K562 (cell line): ENCODE measurements around the gene GFI1B. TPM values are rescaled to one million over a fixed set of nuclear protein-coding genes. Genes with fewer than 3 reads are reported as not detected.

Experiments
- BACH1 ChIP-seq: fragments of 200-800 bp; sonication (Bioruptor generic); IDR thresholded peaks from 2 replicates; pipeline ENCODE4 v1.6.1; 2016; ENCODE audit warnings: missing genetic modification characterization, missing compliant biosample characterization
- CUX1 ChIP-seq: fragments of 200-800 bp; sonication (Bioruptor generic); IDR thresholded peaks from 2 replicates; pipeline ENCODE4 v1.6.1; 2016; ENCODE audit warnings: missing genetic modification characterization, missing compliant biosample characterization
- EWSR1 ChIP-seq: fragments of 450-650 bp; IDR thresholded peaks from 2 replicates; pipeline ENCODE4 v1.6.1; 2018; ENCODE audit warnings: borderline replicate concordance, mild to moderate bottlenecking, low read depth, moderate library complexity; ENCODE audit not compliant: partially characterized antibody
- HDGF ChIP-seq: fragments of 450-650 bp; IDR thresholded peaks from 2 replicates; pipeline ENCODE4 v1.6.1; 2016
- MCM2 ChIP-seq: fragments of 450-650 bp; IDR thresholded peaks from 2 replicates; pipeline ENCODE4 v1.6.1; 2017; ENCODE audit warnings: low read depth, mild to moderate bottlenecking
- MLX ChIP-seq, 2 experiments: fragments of 450-650 bp in 1 of 2; sonication (generic) in 1 of 2; formaldehyde crosslinking; conservative IDR thresholded peaks; 2 replicates each; pipeline versions ENCODE4 v1.4.0 to v1.8.1; 2020 to 2022; ENCODE audit warnings: mild to moderate bottlenecking in 1 of 2, missing genetic modification reagents in 1 of 2
- MYBL2 ChIP-seq, 2 experiments: fragments of 450-650 bp in 1 of 2; sonication (generic) in 1 of 2; formaldehyde crosslinking in 1 of 2; IDR thresholded peaks; 2 replicates each; pipeline versions ENCODE4 v1.6.1 to v1.8.1; 2017 to 2022; ENCODE audit warnings: borderline replicate concordance in 1 of 2, inconsistent platforms in 1 of 2, low read depth in 1 of 2, mild to moderate bottlenecking in 1 of 2, missing genetic modification reagents in 1 of 2, moderate library complexity in 1 of 2
- NUFIP1 ChIP-seq: fragments of 450-650 bp; IDR thresholded peaks from 2 replicates; pipeline ENCODE4 v1.6.1; 2018; ENCODE audit not compliant: partially characterized antibody
- POLR2AphosphoS5 ChIP-seq: IDR thresholded peaks from 2 replicates; pipeline ENCODE4 v1.6.1; 2011; ENCODE audit warnings: mild to moderate bottlenecking, low read depth, low read length, moderate library complexity; ENCODE audit not compliant: control insufficient read depth, insufficient read depth
- PREB ChIP-seq: sonication (generic); formaldehyde crosslinking; IDR thresholded peaks from 2 replicates; pipeline ENCODE4 v1.8.1; 2023; ENCODE audit warnings: mild to moderate bottlenecking, missing genetic modification reagents
- SIX5 ChIP-seq, 2 experiments: IDR thresholded peaks; 2 replicates each; pipeline ENCODE4 v1.6.1; 2011; ENCODE audit warnings: low read length in 2 of 2, borderline replicate concordance in 1 of 2, low read depth in 1 of 2, mild to moderate bottlenecking in 1 of 2, moderate library complexity in 1 of 2; ENCODE audit not compliant: insufficient read depth in 1 of 2
- SNIP1 ChIP-seq: fragments of 450-650 bp; IDR thresholded peaks from 2 replicates; pipeline ENCODE4 v1.7.1; 2017; ENCODE audit warnings: low read depth, mild to moderate bottlenecking
- TAF1 ChIP-seq: IDR thresholded peaks from 2 replicates; pipeline ENCODE4 v1.6.1; 2011; ENCODE audit warnings: mild to moderate bottlenecking, low read length, moderate library complexity; ENCODE audit not compliant: insufficient read depth, control insufficient read depth, severe bottlenecking; ENCODE audit errors: extremely low read depth
- TOE1 ChIP-seq, 2 experiments: fragments of 450-650 bp in 1 of 2; sonication (generic) in 1 of 2; formaldehyde crosslinking in 1 of 2; IDR thresholded peaks; 2 replicates each; pipeline versions ENCODE4 v1.7.1 to v1.8.0; 2016 to 2022; ENCODE audit warnings: borderline replicate concordance in 2 of 2, mild to moderate bottlenecking in 2 of 2, antibody characterized with exemption in 1 of 2, inconsistent platforms in 1 of 2, low read depth in 1 of 2, missing genetic modification reagents in 1 of 2, moderate library complexity in 1 of 2
- ZNF165 ChIP-seq: fragments of 250-450 bp; sonication (Bioruptor Pico); IDR thresholded peaks from 2 replicates; pipeline ENCODE4 v1.4.0; 2020; ENCODE audit warnings: borderline replicate concordance
- ZNF184 ChIP-seq: sonication (generic); formaldehyde crosslinking; IDR thresholded peaks from 2 replicates; pipeline ENCODE4 v1.5.0; 2020; ENCODE audit warnings: missing genetic modification reagents
- ZNF347 ChIP-seq: fragments of 450-650 bp; formaldehyde crosslinking; IDR thresholded peaks from 2 replicates; pipeline ENCODE4 v1.4.0; 2020; ENCODE audit warnings: low read depth, mild to moderate bottlenecking, moderate library complexity
- ZNF830 ChIP-seq: fragments of 250-450 bp; sonication (Bioruptor Pico); IDR thresholded peaks from 2 replicates; pipeline ENCODE4 v1.5.0; 2021; ENCODE audit warnings: mild to moderate bottlenecking
- polyA plus RNA-seq, 8 experiments: library from polyadenylated mRNA; depleted of rRNA in 4 of 8; stranded (reverse) in 5 of 8; unstranded in 3 of 8; fragments of >200 nt; fragmentation: Nextera tagmentation in 2 of 8; fragmentation: Illumina TruSeq in 1 of 8; extraction: Ambion mirVana in 2 of 8; extraction: Trizol in 1 of 8; gene quantifications; 2 replicates each; pipeline versions ENCODE4 v1.2.1 to v1.2.3, GENCODE V29; 2011 to 2014; ENCODE audit warnings: inconsistent platforms in 1 of 8, missing spikeins in 1 of 8
- total RNA-seq, 7 experiments: library from RNA; depleted of rRNA in 6 of 7; stranded (reverse); fragments of >200 nt in 6 of 7; fragmentation: Illumina TruSeq in 2 of 7; extraction: Trizol in 2 of 7; gene quantifications; 2 replicates each; pipeline versions ENCODE4 v1.2.1 to v1.2.3, GENCODE V29; 2011 to 2021; ENCODE audit warnings: low replicate concordance in 1 of 7

The GFI1B gene
- total and polyA plus RNA-seq, 9 of the 15 experiments (the other 6 are each of a cell fraction or from before 2014, with no cell fraction given), result 8.0 to 75.7 (median 34.5) TPM

- TF ChIP-seq CUX1 (CRISPR knock-in tag), result no peak
- TF ChIP-seq MLX (CRISPR knock-in tag; conservative IDR thresholded peaks at IDR 0.05), result no peak
- TF ChIP-seq SIX5 (IDR thresholded peaks at IDR 0.05; ENCODE audit: borderline replicate concordance in 1 of 2, insufficient read depth in 1 of 2, low read depth in 1 of 2, low read length in 2 of 2), result 0 out of 4 replicates have a peak, but pooled peaks of 1 of the 2 experiments have one; percentile 17
- no peak for TF ChIP-seq SNIP1
- TF ChIP-seq EWSR1, result no peak
- peak; percentile 99 for TF ChIP-seq TOE1 (IDR thresholded peaks at IDR 0.05; ENCODE audit: borderline replicate concordance)
- no peak for TF ChIP-seq TOE1 (CRISPR knock-in tag; IDR thresholded peaks at IDR 0.05; ENCODE audit: borderline replicate concordance, low read depth)
- TF ChIP-seq BACH1 (tag), result no peak
- TF ChIP-seq NUFIP1, result peak; percentile 53
- TF ChIP-seq TAF1, result peak; percentile 99
- no peak for TF ChIP-seq ZNF184 (CRISPR knock-in tag)
- no peak for TF ChIP-seq HDGF
- TF ChIP-seq PREB (CRISPR knock-in tag), result no peak
- no peak for TF ChIP-seq ZNF165 (CRISPR knock-in tag)
- TF ChIP-seq ZNF830 (CRISPR knock-in tag), result no peak
- no peak for TF ChIP-seq MYBL2 (IDR thresholded peaks at IDR 0.05; ENCODE audit: low read depth)
- TF ChIP-seq MYBL2 (CRISPR knock-in tag; IDR thresholded peaks at IDR 0.05; ENCODE audit: borderline replicate concordance), result no peak
- TF ChIP-seq MCM2, result no peak
- TF ChIP-seq POLR2AphosphoS5, result peak; percentile 72
- TF ChIP-seq ZNF347, result no peak
These were observed 34.0 kb upstream of the GFI1B start, which contains the start of gene TSC1 (continued) for GRCh38 chr9:132944294-132945185.
